Stimulated activated CD8-positive, alpha-beta memory T cell treated with anti-CD3 and anti-CD28 coated beads, Interleukin-7, amount 100 ng/mL, for 24 hours (primary cell): Measurements from ENCODE around the gene SLC36A3.
"Not testable (repeated sequence)": the region's sequence is repeated elsewhere in the genome, so short reads cannot be mapped to it uniquely, and the experiment has no call there.

Experiments used
- DNase-seq: peaks from one replicate; pipeline ENCODE4 v3.0.0-alpha.2; 2020; ENCODE audit warnings: low read depth

SLC36A3 gene

DNA sequence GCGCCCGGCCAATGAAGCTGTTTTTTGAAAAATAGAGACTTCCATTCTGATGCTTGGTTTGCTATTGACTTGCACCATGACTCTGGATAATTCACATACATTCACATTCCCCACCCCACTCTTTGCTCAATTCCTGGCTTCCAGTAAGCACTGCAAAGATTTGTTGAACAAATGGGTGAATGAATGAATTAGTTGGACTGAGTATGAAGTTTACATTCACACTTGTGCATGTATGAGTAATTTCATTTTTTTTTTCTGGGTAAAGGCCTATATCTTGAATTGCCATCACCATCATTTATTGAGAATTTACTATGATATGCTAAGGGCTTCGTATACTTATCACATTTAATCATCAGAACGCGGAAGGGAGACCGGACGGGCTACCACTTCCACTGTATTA is 65.9 kb downstream of the SLC36A3 start:
- DNase-seq: no peak

DNA sequence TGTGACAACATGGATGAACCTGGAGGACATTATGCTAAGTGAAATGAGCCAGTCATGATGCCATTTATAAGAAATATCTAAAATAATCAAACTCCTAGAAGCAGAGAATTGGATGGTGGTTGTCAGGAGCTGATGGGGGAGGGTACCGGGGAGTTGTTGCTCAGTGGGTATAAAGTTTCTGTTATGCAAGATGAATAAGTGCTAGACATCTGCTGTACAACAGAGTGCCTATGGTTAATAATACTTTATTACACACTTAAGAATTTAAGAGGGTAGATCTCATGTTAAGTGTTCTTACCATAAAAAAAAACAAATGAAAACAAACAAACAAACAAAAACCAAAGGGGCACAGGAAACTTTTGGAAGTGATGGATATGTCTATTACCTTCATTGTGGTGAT is 66.7 kb downstream of the SLC36A3 start:
- no peak for DNase-seq

DNA sequence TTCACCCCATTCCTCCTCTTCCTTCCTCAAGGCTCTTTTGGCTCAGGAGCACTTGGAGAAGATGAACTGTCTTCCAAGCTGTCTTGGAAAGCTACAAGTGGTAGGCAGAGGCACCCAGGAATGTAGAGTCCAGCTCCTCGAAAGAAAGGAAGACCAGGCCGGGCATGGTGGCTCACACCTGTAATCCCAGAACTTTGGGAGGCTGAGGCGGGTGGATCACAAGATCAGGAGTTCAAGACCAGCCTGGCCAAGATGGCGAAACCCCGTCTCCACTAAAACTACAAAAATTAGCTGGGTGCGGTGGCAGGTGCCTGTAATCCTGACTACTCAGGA is 68.4 kb downstream of the SLC36A3 start:
- not testable (repeated sequence) for DNase-seq

DNA sequence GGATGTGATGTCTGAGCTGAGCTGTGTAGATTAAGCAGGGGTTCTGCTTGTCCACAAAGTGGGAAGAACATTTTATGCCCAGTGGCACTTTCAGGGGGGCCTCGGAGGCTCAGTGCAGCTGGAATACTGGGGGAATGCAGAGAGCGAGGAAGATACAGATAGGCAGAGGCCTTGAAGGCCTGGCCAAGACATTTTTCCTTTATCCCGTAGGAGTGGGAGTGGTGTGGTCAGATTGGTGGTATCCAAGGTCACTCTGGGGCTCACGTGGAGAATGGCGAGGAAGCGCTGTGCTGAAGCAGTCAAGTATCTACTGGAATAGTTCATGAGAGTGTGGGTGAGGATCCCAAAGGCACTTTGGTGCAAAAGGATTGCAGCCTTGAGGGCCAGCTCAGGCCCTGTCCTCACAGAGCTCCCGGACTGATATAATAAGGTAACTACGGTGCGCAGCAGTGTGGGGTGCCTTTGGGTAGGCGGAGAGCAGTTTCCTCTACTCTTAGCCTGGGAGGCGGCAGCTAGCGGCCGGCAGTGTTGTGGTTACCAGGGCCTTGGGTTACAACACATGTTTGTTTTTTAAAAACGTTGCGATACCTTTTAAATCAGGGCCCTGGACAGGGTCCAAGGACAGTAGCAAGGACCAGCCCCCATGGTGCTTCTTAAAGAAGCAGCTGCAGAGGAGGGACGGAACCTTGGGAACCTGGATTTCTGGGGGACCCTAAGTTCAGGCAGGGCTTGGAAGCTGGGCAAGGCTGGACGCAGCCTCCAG is 68.9 kb downstream of the SLC36A3 start:
- DNase-seq: no peak

DNA sequence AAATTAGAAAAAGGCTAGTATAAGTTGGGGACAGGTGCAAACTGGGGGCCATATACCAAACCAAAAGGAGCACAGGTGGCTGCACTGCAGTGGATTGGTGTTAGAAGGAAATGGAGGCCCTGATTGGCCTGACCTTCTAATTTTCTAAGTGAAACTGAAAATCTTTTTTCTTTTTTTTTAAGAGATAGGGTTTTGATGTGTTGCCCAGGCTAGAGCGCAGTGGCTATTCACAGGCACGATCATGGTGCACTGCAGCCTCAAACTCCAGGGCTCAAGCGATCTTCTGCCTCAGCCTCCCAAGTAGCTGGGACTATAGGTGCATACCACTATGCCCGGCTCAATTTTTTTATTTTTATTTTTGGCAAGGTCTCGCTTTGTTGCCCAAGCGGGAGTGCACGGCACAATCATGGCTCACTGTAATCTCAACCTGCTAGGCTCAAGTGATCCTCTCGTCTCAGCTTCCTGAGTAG is 69.9 kb downstream of the SLC36A3 start:
- DNase-seq: no peak

DNA sequence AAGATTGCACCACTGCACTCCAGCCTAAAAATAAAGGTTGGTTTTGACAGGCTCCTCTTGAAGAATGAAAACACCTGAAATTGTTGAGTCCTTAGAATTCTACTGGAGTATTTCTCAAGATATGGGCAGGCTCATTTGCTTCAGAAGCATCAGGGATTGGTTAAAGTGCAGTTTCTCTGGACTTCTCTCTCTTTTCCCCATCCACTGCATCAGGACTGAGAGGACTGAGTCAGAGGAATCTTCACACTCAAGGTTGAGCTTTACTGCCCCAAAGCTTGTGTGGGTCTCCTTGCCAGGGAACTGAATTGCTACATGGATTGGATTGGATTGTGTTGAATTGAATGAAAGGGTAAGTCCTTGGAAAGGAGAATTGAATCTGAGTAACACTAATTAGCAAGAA is 72.2 kb downstream of the SLC36A3 start:
- DNase-seq: no peak

DNA sequence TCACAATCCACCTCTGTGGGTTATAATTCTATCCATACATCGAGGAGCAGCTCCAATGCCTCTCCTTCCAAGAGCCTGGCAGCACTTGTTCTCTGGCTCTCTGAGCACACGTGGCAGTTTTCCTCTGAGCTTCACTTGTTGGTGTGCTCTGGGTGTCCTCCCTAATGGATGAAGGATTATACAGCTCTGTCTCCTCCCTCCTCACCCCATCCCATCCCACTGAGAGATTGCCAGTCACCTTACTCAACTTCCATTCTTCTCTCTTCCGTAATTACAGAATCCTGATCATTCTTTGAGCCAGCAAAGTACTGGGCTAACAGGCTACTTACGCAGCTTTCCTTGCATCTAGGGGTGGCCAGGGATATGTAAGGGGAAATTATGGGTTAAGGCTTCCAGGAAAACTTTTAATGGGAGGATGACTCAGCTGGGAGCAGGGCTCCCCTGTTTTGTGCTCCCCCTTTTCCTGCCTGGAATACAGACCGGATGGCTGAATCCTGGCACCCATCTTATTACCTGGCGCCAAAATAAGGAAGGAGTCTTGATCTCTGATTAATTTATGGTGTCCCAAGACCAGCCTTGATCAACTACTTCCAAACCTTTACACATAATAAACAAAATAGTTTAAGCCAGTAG is 73.4 kb downstream of the SLC36A3 start:
- no peak for DNase-seq

DNA sequence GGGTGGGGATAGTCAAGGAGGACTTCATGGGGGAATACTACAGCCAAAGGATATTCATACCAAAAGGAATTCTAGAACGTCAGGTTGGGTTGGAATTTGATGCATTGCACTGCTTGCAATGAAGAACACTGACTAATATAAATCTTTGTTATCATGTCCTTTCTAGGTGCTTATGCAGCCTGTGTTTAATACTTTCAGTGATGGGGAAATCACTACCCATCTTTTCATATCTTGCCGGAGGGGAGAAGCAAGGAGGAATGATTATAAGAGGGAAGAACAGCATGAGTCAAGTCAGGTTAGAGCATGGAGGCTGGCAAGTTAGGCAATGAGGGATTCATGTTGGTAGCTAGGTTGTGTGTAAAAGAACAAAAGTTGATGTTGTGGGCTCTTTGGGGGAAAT is 74.6 kb downstream of the SLC36A3 start:
- no peak for DNase-seq

DNA sequence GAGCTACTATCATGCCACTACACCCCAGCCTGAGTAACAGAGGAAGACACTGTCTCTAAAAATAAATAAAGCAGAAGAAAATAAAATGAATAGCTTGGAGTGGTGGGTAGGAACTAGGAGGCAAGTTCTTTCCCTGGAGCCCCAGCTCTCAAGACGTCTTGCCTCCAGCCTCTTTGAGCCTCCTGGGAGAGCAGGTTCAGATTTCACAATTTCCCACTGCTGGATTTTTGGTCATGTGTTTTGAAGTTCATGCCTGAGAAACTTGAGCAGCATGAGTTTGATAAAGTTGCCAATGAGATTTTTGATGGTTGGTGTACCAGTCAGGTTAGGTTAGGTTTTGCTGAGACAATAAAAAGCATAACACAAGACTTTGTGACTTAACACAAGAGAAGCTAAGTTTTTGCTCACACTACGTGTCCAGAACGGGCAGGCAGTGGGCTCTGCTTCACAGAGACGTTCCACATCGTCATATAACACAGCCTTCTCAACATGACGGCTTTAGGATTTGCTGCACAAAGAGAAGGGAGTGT is 75.6 kb downstream of the SLC36A3 start:
- DNase-seq: no peak
